HG02759 (cell line): ENCODE data around the gene PITX3.
A peak's percentile ranks its signal among the peaks of the same experiment; 100 is the strongest.
"Not testable (repeated sequence)": the region's sequence is repeated elsewhere in the genome, so short reads cannot be mapped to it uniquely, and the experiment has no call there.

Experiments used
- ATAC-seq: cut with Tn5 transposase; IDR thresholded peaks from one replicate; pipeline ENCODE4 v1.9.1; 2021; ENCODE audit warnings: mild to moderate bottlenecking, moderate library complexity; ENCODE audit not compliant: unreplicated experiment

PITX3 gene

GRCh38 chr10:102261196-102261595, 19.9 kb upstream of the PITX3 start:
- ATAC-seq = no peak

GRCh38 chr10:102255404-102255803, 14.1 kb upstream of the PITX3 start:
- ATAC-seq = no peak

DNA sequence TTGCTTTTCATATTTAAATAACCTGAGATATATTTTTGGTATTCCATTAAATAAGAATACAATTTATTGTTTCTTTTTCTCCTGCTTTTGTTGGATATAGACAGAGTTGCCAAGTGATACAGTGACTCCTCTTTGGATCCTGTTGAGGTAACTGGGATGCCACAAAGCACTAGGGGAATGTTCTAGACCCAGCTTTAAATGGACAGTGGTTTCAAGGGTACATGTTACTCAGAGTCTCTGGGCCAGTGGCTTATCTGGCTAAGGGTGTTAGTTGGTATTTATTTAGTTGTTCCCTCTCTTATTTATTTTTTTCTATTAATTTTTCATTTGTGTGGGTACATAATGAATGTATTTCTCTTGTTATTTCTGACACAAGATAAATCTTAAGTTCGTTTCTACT, 13.1 kb upstream of the PITX3 start:
- no peak for ATAC-seq

DNA sequence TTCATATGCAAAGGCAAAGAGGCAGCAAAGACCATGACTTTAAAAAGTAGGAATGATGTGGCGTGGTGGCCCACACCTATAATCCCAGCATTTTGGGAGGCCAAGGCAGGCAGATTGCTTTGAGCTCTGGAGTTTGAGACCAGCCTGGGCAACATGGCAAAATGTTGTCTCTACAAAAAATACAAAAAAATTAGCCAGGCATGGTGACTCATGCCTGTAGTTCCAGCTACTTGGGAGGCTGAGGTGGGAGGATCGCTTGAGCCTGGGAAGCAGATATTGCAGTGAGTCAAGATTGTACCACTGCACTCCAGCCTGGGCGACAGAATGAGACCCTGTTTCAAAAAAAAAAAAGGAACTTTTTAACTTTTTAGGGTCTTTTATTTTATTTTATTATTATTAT, 11.2 kb upstream of the PITX3 start:
- not testable (repeated sequence) for ATAC-seq

DNA sequence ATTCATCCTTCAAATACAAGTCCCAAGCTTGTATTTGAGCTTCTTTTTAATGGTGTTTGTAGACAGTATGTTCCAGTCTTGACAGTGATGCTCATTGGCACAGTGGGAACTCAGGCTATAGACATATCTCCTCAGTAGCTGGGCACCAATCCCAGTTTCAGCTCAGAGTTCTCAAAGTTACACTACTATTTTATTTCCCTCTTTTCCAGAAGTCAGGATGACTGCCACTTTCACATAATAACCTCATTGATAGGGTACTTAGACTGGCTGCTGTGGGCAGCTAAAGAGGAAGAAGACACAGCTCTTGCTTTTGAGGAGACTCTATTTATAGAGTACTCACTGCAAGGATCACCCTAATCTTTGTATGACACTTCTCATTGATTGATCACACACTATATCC, 6.4 kb upstream of the PITX3 start:
- no peak for ATAC-seq

GRCh38 chr10:102246261-102246660, 4.9 kb upstream of the PITX3 start:
- no peak for ATAC-seq

DNA sequence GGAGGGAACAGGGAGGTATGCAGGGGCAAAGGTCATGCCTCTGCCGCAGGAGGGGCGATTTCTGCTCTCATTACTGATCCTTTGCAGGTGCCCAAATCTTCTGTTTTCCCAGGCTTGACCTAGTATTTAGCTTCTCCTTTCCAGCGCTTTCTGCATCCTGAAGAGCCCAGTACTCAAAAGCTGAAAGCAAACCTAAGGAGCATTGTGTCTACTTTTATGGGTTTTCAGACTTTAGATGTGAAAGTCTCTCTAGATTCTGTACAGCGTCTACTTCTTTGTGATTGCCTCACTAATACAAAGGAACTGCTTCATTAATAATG, 4.6 kb upstream of the PITX3 start:
- ATAC-seq = no peak

DNA sequence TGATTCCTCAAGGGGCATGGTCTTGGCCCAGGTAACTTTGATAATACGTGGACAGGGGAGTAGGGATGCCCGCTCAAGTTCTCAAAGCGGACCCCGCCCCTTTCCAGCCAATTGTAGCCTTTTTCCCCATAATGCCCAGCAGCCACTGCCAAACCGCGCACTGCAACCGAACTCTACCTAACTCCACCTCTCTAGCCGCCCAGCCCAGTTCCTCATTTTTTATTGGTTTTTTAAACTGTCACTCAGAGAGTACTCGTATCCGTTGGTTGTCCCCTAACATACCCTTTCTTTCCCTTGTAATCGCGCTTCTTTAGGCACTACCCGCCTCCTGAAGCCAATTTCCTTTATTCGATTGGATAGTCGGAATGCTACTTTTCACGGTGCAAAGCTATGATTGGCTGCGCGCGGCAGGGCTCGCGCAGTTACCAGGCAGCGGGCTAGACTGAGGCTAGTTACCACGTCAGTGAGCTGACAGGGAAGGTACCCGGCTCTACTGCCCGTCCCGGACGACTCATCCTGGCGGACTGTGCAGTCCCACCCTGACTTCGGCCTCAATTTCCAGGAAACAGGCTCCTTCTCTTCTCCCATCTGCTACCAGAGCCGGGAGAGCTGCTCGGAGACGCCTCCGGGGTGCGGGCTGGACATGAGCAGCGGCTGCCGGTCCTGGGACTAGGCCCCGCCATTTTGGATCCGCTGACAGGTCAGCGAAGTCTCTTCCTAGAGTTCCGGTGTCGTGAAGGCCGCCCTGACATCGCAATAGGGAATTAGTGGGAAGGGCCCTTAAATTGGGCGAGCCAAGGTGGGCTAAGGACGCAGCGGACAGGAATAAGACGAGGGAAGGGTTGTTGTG, 4.0 kb upstream of the PITX3 start, which contains the start of gene GBF1:
Gene GBF1, plus strand, starts transcription at position 451 of the 850 bp plus-strand sequence. CDS start 13,407 bp downstream, outside the sequence.
- ATAC-seq = peak; percentile 87

DNA sequence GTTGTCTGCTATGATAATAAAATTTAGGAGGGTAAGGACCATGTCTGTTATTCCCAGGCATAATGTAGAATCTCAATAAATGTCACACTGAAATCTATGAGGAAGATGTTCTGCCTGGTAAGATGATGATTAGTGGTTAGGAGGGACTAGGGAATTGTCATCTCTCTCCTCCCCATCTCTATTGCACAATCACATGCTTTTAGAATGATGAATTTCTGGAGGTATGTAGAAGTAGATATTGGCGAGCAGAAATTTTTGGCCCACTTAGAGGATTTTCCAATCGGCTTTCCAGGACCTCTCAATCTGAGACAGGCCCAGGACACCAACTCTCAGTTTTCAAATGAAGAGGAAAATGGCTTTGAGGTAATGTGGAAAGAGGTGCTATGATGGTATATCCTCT, 2.0 kb upstream of the PITX3 start:
- ATAC-seq = no peak

DNA sequence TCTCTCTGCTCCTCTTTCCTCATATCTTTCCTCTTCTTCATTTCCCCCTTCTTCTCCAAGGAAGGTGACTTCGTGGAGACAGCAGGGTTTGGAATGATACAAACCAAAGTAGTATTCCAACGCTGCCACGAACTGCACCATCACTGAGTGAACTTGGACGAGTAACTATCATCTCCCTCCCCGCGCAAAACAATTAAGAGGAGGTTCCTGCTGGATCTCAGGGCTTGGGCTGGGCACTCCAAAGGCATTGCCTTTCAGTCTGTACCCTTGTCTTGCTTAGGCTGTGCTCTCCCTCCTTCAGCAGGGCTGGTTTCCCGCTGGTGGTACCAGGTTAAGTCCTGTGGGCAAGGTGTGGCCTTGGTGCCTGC, 790 bp upstream of the PITX3 start:
- ATAC-seq = no peak

GRCh38 chr10:102241032-102241443, 274 bp downstream of the PITX3 start:
- ATAC-seq = no peak

GRCh38 chr10:102240467-102241031, 763 bp downstream of the PITX3 start:
- ATAC-seq = no peak

- ATAC-seq = no peak
Measured at GRCh38 chr10:102237711-102238252, 3.5 kb downstream of the PITX3 start.

- ATAC-seq = no peak
Measured at GRCh38 chr10:102236006-102236405, 5.3 kb downstream of the PITX3 start.

DNA sequence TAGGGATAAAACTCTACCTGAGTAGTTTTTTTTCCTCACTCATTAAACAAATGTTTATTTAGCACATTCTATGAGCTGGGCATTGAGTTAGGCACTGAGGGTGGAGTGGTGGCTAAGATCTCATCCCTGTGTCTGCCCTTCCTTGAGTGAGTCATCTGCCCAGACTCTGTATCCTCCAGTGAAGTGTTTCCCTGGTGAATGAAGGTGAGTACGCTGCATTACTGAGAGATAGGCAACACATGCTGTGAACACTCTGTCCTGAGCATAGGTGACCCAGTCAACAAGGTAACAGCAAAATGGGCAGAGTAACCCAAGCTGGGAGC, 5.8 kb downstream of the PITX3 start:
- ATAC-seq = no peak

DNA sequence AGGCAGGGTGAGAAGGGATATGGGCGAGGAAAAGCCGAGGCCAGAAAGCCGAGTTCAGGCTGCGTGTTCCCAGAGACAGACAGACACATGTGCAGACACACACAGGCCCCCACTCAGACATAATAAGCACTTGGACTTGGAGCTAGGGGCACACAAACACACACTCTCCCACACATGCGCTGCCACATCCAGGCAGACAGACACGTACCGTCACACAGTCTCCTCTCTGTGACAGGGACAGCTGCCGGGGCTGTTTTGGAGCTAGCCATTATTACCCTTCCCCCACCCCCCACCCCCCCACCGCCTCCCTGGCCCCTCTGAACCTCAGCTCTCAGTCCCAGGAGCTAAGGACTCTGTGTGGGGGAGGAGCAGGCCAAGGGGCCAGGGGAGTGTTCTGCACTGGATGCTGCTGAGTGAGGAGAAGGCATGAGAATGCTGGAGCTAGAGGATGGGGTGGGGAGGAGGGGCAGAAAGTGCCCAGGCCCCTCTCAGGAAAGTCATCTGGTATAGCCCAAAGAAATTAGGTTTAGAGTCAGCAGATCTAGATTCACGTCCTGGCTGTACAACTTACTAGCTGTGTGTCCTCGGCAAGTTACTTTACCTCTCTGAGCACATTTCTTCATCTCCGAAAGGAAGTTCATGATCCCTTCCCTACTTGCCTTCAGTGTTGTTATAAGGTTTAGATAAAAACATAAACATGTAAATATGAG, 6.3 kb downstream of the PITX3 start:
- no peak for ATAC-seq

DNA sequence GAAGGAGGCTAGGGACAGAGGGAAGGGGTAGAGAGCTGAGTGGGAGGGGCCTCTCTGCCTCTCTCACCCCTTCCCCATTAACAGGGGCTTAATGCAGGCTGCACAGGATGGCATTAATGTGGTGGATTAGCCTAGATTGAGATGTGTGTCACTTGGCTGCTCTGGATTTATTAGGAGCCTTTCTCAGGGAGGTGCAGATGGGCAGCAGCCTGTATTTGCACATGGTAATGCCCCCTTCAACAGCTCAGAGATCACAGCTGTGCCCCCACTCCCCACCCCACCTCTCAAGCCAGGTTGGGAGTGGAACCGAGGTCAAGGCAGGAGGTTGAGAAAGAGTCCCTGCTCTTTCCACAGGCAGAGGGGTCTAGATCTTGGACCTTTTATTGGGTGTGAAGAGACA, 7.3 kb downstream of the PITX3 start:
- no peak for ATAC-seq

DNA sequence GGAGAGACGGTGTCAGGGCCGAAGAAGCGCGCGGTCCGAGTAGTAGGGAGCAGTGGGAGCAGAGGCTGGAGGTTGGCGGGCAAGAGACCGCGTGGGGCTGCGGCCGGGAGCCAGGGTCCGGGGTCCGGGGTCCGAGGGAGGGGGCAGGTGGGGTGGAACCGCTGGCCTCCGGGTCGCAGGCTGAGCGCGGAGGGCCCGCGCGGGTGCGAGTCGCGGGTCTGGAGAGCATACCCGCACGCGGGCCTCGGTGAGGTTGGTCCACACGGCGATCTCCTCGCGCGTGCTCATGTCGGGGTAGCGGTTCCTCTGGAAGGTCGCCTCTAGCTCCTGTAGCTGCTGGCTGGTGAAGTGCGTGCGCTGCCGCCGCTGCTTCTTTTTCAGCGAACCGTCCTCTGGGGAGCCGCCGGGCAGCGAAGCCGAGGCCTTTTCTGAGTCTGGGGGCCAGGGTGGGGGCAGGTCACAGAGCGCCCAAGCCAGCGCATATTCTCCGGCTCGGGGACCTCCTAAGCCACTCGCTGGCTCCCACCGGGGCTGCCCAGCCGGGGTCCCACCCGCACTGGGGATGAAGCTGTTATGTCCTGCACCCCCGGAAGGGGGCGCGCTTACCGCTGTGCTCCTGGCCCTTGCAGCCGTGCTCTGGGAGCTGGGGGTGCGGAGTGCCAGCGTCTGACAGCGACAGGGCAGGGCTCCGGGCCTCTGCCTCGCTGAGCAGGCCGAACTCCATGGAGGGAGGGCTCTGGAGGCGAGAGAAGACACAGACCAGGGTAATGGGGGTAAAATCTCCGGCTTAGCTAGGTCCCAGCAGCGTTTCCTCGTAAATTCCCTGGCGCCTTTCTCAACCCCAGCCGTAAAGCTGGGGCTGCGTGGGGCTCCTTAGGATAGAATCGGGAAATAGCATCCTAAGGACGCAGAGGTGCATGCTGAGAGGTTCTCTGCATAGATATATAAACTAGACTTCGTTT, 9.7 kb downstream of the PITX3 start:
- no peak for ATAC-seq

- no peak for ATAC-seq
Measured at GRCh38 chr10:102230861-102231356, 10.4 kb downstream of the PITX3 start.

DNA sequence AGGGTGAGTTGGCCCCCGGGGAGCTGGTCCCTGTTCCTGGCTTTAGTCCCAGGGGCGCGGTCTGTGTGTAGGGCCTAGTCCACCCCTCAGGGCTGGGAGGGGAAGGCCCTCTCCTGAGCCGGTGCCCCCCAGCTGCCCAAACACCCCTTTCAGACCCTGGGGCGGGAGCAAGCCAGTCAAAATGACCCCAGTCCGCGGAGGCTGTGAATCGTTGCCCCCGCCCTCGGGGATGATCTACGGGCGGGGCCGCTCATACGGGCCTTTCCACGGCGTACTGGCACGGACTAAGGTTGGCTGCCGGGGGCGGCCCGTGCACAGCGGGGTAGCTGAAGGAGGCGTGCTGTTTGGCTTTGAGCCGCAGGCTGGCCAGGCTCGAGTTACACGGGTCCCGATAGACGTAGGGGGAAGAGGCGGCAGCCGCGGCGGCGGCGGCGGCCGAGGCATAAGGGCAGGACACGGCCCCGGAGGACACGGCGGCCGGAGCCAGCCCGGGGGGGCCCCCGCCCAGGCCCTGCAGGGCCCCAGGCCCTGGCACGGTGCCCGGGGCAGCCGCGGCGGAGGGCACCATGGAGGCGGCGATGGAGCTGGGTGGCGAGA, 10.9 kb downstream of the PITX3 start:
- ATAC-seq = no peak
